SK-N-SH treated with all-trans-retinoic acid at 6 μM for 48 hours (cell line): ENCODE data around the gene TTC39A.

Source experiments
- ATAC-seq: fragments of 200-7000 bp; cut with Tn5 transposase; 3 replicates; pipeline ENCODE4 v1.9.1; 2020; ENCODE audit warnings: mild to moderate bottlenecking, moderate library complexity
- BACH2 ChIP-seq: fragments of 250-450 bp; sonication (Bioruptor Pico); IDR thresholded peaks from 2 replicates; pipeline ENCODE4 v1.9.0; 2021; ENCODE audit warnings: mild to moderate bottlenecking, borderline replicate concordance
- CREB5 ChIP-seq: fragments of 250-450 bp; sonication (Bioruptor Pico); IDR thresholded peaks from 2 replicates; pipeline ENCODE4 v1.5.1; 2020; ENCODE audit warnings: low read depth, mild to moderate bottlenecking, moderate library complexity
- CSDC2 ChIP-seq: fragments of 250-450 bp; sonication (Bioruptor Pico); IDR thresholded peaks from 2 replicates; pipeline ENCODE4 v1.5.0; 2020; ENCODE audit warnings: mild to moderate bottlenecking, moderate library complexity
- CSRNP3 ChIP-seq: fragments of 250-450 bp; sonication (Bioruptor Pico); IDR thresholded peaks from 2 replicates; pipeline ENCODE4 v1.5.1; 2021; ENCODE audit warnings: mild to moderate bottlenecking, moderate library complexity
- ESRRG ChIP-seq: fragments of 250-450 bp; sonication (Bioruptor Pico); IDR thresholded peaks from 2 replicates; pipeline ENCODE4 v1.6.1; 2021; ENCODE audit warnings: mild to moderate bottlenecking
- GLIS3 ChIP-seq: fragments of 250-450 bp; sonication (Bioruptor Pico); IDR thresholded peaks from 2 replicates; pipeline ENCODE4 v1.5.0; 2020; ENCODE audit warnings: mild to moderate bottlenecking, moderate library complexity
- ISL1 ChIP-seq: fragments of 250-450 bp; sonication (Bioruptor Pico); IDR thresholded peaks from 2 replicates; pipeline ENCODE4 v2.1.2; 2022; ENCODE audit warnings: mild to moderate bottlenecking, moderate library complexity
- OSR1 ChIP-seq: fragments of 250-450 bp; sonication (Bioruptor Pico); IDR thresholded peaks from 2 replicates; pipeline ENCODE4 v1.8.0; 2022; ENCODE audit warnings: moderate library complexity, mild to moderate bottlenecking, inconsistent platforms
- PATZ1 ChIP-seq: fragments of 250-450 bp; sonication (Bioruptor Pico); IDR thresholded peaks from 2 replicates; pipeline ENCODE4 v1.8.0; 2020; ENCODE audit warnings: mild to moderate bottlenecking, moderate library complexity, borderline replicate concordance
- PPARA ChIP-seq: fragments of 250-450 bp; sonication (Bioruptor Pico); IDR thresholded peaks from 2 replicates; pipeline ENCODE4 v1.5.0; 2020; ENCODE audit warnings: mild to moderate bottlenecking, borderline replicate concordance
- RARB ChIP-seq: fragments of 250-450 bp; sonication (Bioruptor Pico); IDR thresholded peaks from 2 replicates; pipeline ENCODE4 v1.8.0; 2021; ENCODE audit warnings: mild to moderate bottlenecking, moderate library complexity
- SNAI2 ChIP-seq: fragments of 250-450 bp; sonication (Bioruptor Pico); IDR thresholded peaks from 2 replicates; pipeline ENCODE4 v1.5.0; 2020; ENCODE audit warnings: mild to moderate bottlenecking, moderate library complexity
- TCF4 ChIP-seq: fragments of 250-450 bp; sonication (Bioruptor Pico); IDR thresholded peaks from 2 replicates; pipeline ENCODE4 v1.8.0; 2021; ENCODE audit warnings: mild to moderate bottlenecking, moderate library complexity, borderline replicate concordance
- TOX ChIP-seq: fragments of 250-450 bp; sonication (Bioruptor Pico); IDR thresholded peaks from 2 replicates; pipeline ENCODE4 v1.8.0; 2021; ENCODE audit warnings: mild to moderate bottlenecking, moderate library complexity, borderline replicate concordance
- ZC3H10 ChIP-seq: fragments of 250-450 bp; sonication (Bioruptor Pico); IDR thresholded peaks from 2 replicates; pipeline ENCODE4 v1.5.1; 2021; ENCODE audit warnings: mild to moderate bottlenecking, moderate library complexity
- ZFP3 ChIP-seq: fragments of 250-450 bp; sonication (Bioruptor Pico); IDR thresholded peaks from 2 replicates; pipeline ENCODE4 v1.5.0; 2020; ENCODE audit warnings: mild to moderate bottlenecking, moderate library complexity
- ZFP30 ChIP-seq: fragments of 450-650 bp; formaldehyde crosslinking; IDR thresholded peaks from 2 replicates; pipeline ENCODE4 v1.5.0; 2022; ENCODE audit warnings: mild to moderate bottlenecking, moderate library complexity
- ZNF565 ChIP-seq: fragments of 450-650 bp; formaldehyde crosslinking; conservative IDR thresholded peaks from 2 replicates; pipeline ENCODE4 v1.5.0; 2020; ENCODE audit warnings: low read depth, mild to moderate bottlenecking, moderate library complexity
- ZNF70 ChIP-seq: fragments of 450-650 bp; formaldehyde crosslinking; IDR thresholded peaks from 2 replicates; pipeline ENCODE4 v1.5.0; 2020; ENCODE audit warnings: mild to moderate bottlenecking, moderate library complexity
- ZNF8 ChIP-seq: fragments of 450-650 bp; formaldehyde crosslinking; IDR thresholded peaks from 2 replicates; pipeline ENCODE4 v1.5.0; 2020; ENCODE audit warnings: mild to moderate bottlenecking, moderate library complexity
- TF ChIP-seq, protein P1 (sequence below): fragments of 250-450 bp; sonication (Bioruptor Pico); IDR thresholded peaks from 2 replicates; pipeline ENCODE4 v1.5.0; 2020; ENCODE audit warnings: mild to moderate bottlenecking, moderate library complexity
- TF ChIP-seq, protein P2 (sequence below): fragments of 250-450 bp; sonication (Bioruptor Pico); IDR thresholded peaks from 2 replicates; pipeline ENCODE4 v1.8.0; 2021; ENCODE audit warnings: low read depth, mild to moderate bottlenecking, moderate library complexity, borderline replicate concordance

Gene TTC39A

GRCh38 chr1:51349862-51350261 is 19.5 kb upstream of the TTC39A start:
- no peak for ATAC-seq
- TF ChIP-seq ZC3H10 (CRISPR knock-in tag): no peak
- no peak for TF ChIP-seq ZNF8 (CRISPR knock-in tag)
- TF ChIP-seq TCF4 (CRISPR knock-in tag): no peak
- TF ChIP-seq RARB (CRISPR knock-in tag): no peak
- TF ChIP-seq SNAI2 (CRISPR knock-in tag): no peak
- no peak for TF ChIP-seq OSR1 (CRISPR knock-in tag)
- TF ChIP-seq ZFP3 (CRISPR knock-in tag): no peak
- no peak for TF ChIP-seq ZNF70 (CRISPR knock-in tag)
- no peak for TF ChIP-seq PPARA
- TF ChIP-seq, protein P1, sequence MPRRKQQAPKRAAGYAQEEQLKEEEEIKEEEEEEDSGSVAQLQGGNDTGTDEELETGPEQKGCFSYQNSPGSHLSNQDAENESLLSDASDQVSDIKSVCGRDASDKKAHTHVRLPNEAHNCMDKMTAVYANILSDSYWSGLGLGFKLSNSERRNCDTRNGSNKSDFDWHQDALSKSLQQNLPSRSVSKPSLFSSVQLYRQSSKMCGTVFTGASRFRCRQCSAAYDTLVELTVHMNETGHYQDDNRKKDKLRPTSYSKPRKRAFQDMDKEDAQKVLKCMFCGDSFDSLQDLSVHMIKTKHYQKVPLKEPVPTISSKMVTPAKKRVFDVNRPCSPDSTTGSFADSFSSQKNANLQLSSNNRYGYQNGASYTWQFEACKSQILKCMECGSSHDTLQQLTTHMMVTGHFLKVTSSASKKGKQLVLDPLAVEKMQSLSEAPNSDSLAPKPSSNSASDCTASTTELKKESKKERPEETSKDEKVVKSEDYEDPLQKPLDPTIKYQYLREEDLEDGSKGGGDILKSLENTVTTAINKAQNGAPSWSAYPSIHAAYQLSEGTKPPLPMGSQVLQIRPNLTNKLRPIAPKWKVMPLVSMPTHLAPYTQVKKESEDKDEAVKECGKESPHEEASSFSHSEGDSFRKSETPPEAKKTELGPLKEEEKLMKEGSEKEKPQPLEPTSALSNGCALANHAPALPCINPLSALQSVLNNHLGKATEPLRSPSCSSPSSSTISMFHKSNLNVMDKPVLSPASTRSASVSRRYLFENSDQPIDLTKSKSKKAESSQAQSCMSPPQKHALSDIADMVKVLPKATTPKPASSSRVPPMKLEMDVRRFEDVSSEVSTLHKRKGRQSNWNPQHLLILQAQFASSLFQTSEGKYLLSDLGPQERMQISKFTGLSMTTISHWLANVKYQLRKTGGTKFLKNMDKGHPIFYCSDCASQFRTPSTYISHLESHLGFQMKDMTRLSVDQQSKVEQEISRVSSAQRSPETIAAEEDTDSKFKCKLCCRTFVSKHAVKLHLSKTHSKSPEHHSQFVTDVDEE (CRISPR knock-in tag): no peak
- no peak for TF ChIP-seq ESRRG (CRISPR knock-in tag)
- no peak for TF ChIP-seq ISL1 (CRISPR knock-in tag)
- no peak for TF ChIP-seq CREB5 (CRISPR knock-in tag)

DNA sequence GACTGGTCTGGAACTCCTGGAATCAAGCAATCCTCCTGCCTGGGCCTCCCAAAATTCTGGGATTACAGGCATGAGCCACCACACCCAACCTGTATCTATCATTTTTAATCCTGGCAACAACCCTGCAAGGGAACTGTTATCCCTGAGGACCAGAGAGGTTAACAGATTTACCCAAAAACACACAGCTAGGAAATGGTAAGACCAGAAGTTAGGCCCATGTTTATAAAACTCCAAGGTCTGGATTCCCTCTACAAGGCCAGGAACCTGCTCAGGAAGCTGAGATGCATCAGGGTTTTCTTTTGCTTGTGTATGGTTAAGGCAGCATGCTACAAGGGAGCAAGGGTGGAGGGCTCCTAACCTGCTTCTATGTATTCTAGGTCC is 17.8 kb upstream of the TTC39A start:
- no peak for TF ChIP-seq BACH2
- TF ChIP-seq GLIS3 (CRISPR knock-in tag): no peak
- no peak for TF ChIP-seq ZFP3 (CRISPR knock-in tag)
- no peak for TF ChIP-seq ZFP30
- TF ChIP-seq ZNF70 (CRISPR knock-in tag): no peak
- no peak for TF ChIP-seq ISL1 (CRISPR knock-in tag)
- no peak for TF ChIP-seq SNAI2 (CRISPR knock-in tag)
- TF ChIP-seq CREB5 (CRISPR knock-in tag): no peak
- no peak for ATAC-seq

GRCh38 chr1:51347398-51348146 is 17.2 kb upstream of the TTC39A start:
- no peak for TF ChIP-seq PPARA
- TF ChIP-seq CSRNP3: no peak
- TF ChIP-seq, protein P2, sequence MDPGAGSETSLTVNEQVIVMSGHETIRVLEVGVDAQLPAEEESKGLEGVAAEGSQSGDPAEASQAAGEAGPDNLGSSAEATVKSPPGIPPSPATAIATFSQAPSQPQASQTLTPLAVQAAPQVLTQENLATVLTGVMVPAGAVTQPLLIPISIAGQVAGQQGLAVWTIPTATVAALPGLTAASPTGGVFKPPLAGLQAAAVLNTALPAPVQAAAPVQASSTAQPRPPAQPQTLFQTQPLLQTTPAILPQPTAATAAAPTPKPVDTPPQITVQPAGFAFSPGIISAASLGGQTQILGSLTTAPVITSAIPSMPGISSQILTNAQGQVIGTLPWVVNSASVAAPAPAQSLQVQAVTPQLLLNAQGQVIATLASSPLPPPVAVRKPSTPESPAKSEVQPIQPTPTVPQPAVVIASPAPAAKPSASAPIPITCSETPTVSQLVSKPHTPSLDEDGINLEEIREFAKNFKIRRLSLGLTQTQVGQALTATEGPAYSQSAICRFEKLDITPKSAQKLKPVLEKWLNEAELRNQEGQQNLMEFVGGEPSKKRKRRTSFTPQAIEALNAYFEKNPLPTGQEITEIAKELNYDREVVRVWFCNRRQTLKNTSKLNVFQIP: no peak
- no peak for TF ChIP-seq CSDC2
- no peak for TF ChIP-seq SNAI2 (CRISPR knock-in tag)
- no peak for ATAC-seq

GRCh38 chr1:51346086-51346942 is 16.0 kb upstream of the TTC39A start:
- ATAC-seq: no peak; the same call in 2 of the 3 replicates
- TF ChIP-seq ZNF70 (CRISPR knock-in tag): no peak
- no peak for TF ChIP-seq BACH2
- TF ChIP-seq CSDC2: no peak
- no peak for TF ChIP-seq RARB (CRISPR knock-in tag)
- TF ChIP-seq TOX (CRISPR knock-in tag): no peak
- TF ChIP-seq TCF4 (CRISPR knock-in tag): no peak
- no peak for TF ChIP-seq ESRRG (CRISPR knock-in tag)
- no peak for TF ChIP-seq ZNF565 (CRISPR knock-in tag)
- TF ChIP-seq ISL1 (CRISPR knock-in tag): no peak
- TF ChIP-seq PATZ1 (CRISPR knock-in tag): no peak
- TF ChIP-seq CSRNP3: no peak
